ENCODE results near the gene LDLR.
"Not testable (repeated sequence)": the region's sequence is repeated elsewhere in the genome, so short reads cannot be mapped to it uniquely, and the experiment has no call there.

LDLR gene

DNA sequence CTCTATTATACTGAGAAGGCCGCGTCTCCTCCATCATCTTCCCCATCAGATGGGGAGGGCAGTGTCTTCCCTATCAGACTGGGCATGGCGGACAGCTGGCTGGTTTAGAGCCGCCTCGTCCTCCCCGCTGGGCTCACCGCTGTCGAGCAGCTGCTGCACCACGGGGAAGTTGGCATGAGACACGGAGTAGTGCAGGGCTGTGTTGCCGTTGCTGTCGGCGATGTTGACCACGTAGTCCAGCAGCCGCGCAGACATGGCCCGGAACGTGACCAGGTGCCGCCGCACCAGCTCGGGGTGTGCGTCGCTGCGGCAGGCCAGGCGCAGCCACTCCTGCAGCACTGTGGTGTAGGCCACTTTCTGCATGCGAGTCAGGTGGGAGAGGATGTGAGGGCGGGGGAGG, 85.1 kb downstream of the LDLR start:
- Histone ChIP-seq H3K4me3 (no peak overlapping the region), H3K36me3 (ENCODE audit: insufficient read depth, low read length) (peaks cover 64% of the 10 kb centered on the region; the same call in 1 of the 2 replicates), H3K9ac (ENCODE audit: insufficient read length) (no peak overlapping the region), H3K27ac (no peak overlapping the region), H3K9me3 (ENCODE audit: low read depth, low read length) (no peaks in the 10 kb centered on the region)
- DNase-seq (ENCODE audit: low read depth, low spot score), result no peak
- no peak for TF ChIP-seq POLR2AphosphoS5 (IDR thresholded peaks at IDR 0.05; ENCODE audit: borderline replicate concordance, low read depth, low read length)
- no peak for TF ChIP-seq EZH2 (IDR thresholded peaks at IDR 0.05)
- TF ChIP-seq FOXP2 (optimal IDR thresholded peaks at IDR 0.05; ENCODE audit: control extremely low read depth, extremely low read length, insufficient read depth), result no peak

DNA sequence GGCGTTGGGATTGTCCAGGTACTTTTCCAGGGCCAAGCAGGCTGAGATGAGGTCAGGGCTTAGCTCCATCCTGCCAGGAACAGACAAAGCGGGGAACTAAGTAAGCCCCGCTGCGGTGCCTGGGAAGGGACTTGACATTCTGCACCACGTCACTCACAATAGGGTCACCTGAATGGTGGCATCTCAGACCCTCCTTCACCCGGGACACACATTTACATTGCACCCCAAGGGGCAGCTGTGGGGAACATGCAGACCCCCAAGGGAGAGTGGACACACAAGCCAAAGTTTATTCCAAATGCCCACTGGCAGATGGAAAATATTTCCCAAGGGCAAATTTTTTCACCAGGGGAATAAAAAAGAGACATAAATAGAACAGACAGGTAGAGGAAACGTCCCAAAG, 86.7 kb downstream of the LDLR start:
- no peak for DNase-seq (ENCODE audit: low read depth, low spot score)
- peaks cover 54% of the 10 kb centered on the region; the same call in 1 of the 2 replicates for H3K36me3 ChIP-seq (ENCODE audit: insufficient read depth, low read length)
- TF ChIP-seq EZH2 (IDR thresholded peaks at IDR 0.05) (no peak), POLR2AphosphoS5 (IDR thresholded peaks at IDR 0.05; ENCODE audit: borderline replicate concordance, low read depth, low read length) (no peak), FOXP2 (optimal IDR thresholded peaks at IDR 0.05; ENCODE audit: control extremely low read depth, extremely low read length, insufficient read depth) (no peak)

GRCh38 chr19:11176466-11177193, 87.4 kb downstream of the LDLR start:
- H3K27ac ChIP-seq, result no peak overlapping the region
- no peak overlapping the region for H3K9ac ChIP-seq (ENCODE audit: insufficient read length)
- peaks cover 54% of the 10 kb centered on the region; the same call in 1 of the 2 replicates for H3K36me3 ChIP-seq (ENCODE audit: insufficient read depth, low read length)
- H3K9me3 ChIP-seq (ENCODE audit: low read depth, low read length), result no peaks in the 10 kb centered on the region
- TF ChIP-seq EZH2 (IDR thresholded peaks at IDR 0.05), result no peak
- TF ChIP-seq POLR2AphosphoS5 (IDR thresholded peaks at IDR 0.05; ENCODE audit: borderline replicate concordance, low read depth, low read length), result no peak
- no peak for TF ChIP-seq FOXP2 (optimal IDR thresholded peaks at IDR 0.05; ENCODE audit: control extremely low read depth, extremely low read length, insufficient read depth)
- DNase-seq (ENCODE audit: low read depth, low spot score), result no peak
- no peak overlapping the region for H3K4me3 ChIP-seq

More for the DNA sequence above, 86.7 kb downstream of the LDLR start:
- no peak overlapping the region for H3K27ac ChIP-seq
- H3K9ac ChIP-seq (ENCODE audit: insufficient read length), result no peak overlapping the region
- H3K9me3 ChIP-seq (ENCODE audit: low read depth, low read length), result no peaks in the 10 kb centered on the region
- H3K4me3 ChIP-seq, result no peak overlapping the region

- Histone ChIP-seq H3K4me3 (no peak overlapping the region), H3K9me3 (ENCODE audit: low read depth, low read length) (no peaks in the 10 kb centered on the region), H3K27ac (no peak overlapping the region), H3K36me3 (ENCODE audit: insufficient read depth, low read length) (peaks cover 50% of the 10 kb centered on the region; the same call in 1 of the 2 replicates), H3K9ac (ENCODE audit: insufficient read length) (no peak overlapping the region)
- no peak for DNase-seq (ENCODE audit: low read depth, low spot score)
- TF ChIP-seq EZH2 (IDR thresholded peaks at IDR 0.05), result no peak
- TF ChIP-seq POLR2AphosphoS5 (IDR thresholded peaks at IDR 0.05; ENCODE audit: borderline replicate concordance, low read depth, low read length), result no peak
- no peak for TF ChIP-seq FOXP2 (optimal IDR thresholded peaks at IDR 0.05; ENCODE audit: control extremely low read depth, extremely low read length, insufficient read depth)
Observed at GRCh38 chr19:11177592-11177991, 88.3 kb downstream of the LDLR start.

DNA sequence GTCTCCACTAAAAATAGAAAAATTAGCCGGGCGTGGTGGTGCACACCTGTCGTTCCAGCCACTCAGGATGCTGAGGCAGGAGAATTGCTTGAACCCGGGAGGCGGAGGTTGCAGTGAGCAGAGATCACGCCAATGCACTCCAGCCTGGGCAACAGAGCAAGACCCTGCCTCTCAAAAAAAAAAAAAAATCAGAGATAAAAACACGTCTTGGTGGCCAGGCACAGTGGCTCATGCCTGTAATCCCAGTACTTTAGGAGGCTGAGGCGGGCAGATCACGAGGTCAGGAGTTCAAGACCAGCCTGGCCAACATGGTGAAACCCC, 89.8 kb downstream of the LDLR start:
- not testable (repeated sequence) for H3K9ac ChIP-seq (ENCODE audit: insufficient read length); H3K27ac ChIP-seq; H3K4me3 ChIP-seq; H3K9me3 ChIP-seq (ENCODE audit: low read depth, low read length); DNase-seq (ENCODE audit: low read depth, low spot score)
- H3K36me3 ChIP-seq (ENCODE audit: insufficient read depth, low read length), result peaks cover 50% of the 10 kb centered on the region

- Histone ChIP-seq H3K36me3 (ENCODE audit: insufficient read depth, low read length) (peaks cover 48% of the 10 kb centered on the region), H3K9me3 (ENCODE audit: low read depth, low read length) (0 out of 2 replicates have a peak, but pooled peaks cover 3% of the 10 kb centered on the region), H3K27ac (peak overlapping the region; percentile 68), H3K4me3 (no peak overlapping the region), H3K9ac (ENCODE audit: insufficient read length) (no peak overlapping the region)
- TF ChIP-seq POLR2AphosphoS5 (IDR thresholded peaks at IDR 0.05; ENCODE audit: borderline replicate concordance, low read depth, low read length) (0 out of 2 replicates have a peak, but pooled peaks have one; percentile 24), FOXP2 (optimal IDR thresholded peaks at IDR 0.05; ENCODE audit: control extremely low read depth, extremely low read length, insufficient read depth) (no peak)
- no peak for DNase-seq (ENCODE audit: low read depth, low spot score)
Observed at GRCh38 chr19:11179716-11180297, 90.5 kb downstream of the LDLR start.

- no peak overlapping the region for H3K9ac ChIP-seq (ENCODE audit: insufficient read length)
- H3K4me3 ChIP-seq, result no peak overlapping the region
- no peak for DNase-seq (ENCODE audit: low read depth, low spot score)
- TF ChIP-seq POLR2AphosphoS5 (IDR thresholded peaks at IDR 0.05; ENCODE audit: borderline replicate concordance, low read depth, low read length) (no peak), FOXP2 (optimal IDR thresholded peaks at IDR 0.05; ENCODE audit: control extremely low read depth, extremely low read length, insufficient read depth) (no peak), EZH2 (IDR thresholded peaks at IDR 0.05) (no peak)
- H3K27ac ChIP-seq, result peak overlapping the region; percentile 56; the same call in 1 of the 2 replicates
- H3K9me3 ChIP-seq (ENCODE audit: low read depth, low read length), result 0 out of 2 replicates have a peak, but pooled peaks cover 3% of the 10 kb centered on the region
- H3K36me3 ChIP-seq (ENCODE audit: insufficient read depth, low read length), result peaks cover 52% of the 10 kb centered on the region
Observed at GRCh38 chr19:11180346-11180745, 91.1 kb downstream of the LDLR start.

DNA sequence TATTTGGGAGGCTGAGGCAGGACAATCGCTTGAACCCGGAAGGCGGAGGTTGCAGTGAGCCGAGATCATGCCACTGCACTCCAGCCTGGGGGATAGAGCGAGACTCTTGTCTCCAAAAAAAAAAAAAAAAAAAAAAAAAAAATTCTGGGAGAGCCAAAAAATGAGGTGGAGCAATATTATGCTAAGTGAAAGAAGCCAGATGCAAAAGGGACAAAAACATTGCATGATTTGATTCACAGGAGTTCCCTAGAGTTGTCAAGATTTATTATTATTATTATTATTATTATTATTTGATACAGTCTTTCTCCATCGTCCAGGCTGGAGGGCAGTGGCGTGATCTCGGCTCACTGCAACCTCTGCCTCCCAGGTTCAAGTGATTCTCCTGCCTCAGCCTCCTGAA, 91.7 kb downstream of the LDLR start:
- H3K27ac ChIP-seq; DNase-seq (ENCODE audit: low read depth, low spot score): not testable (repeated sequence)
- H3K36me3 ChIP-seq (ENCODE audit: insufficient read depth, low read length), result peaks cover 52% of the 10 kb centered on the region

DNA sequence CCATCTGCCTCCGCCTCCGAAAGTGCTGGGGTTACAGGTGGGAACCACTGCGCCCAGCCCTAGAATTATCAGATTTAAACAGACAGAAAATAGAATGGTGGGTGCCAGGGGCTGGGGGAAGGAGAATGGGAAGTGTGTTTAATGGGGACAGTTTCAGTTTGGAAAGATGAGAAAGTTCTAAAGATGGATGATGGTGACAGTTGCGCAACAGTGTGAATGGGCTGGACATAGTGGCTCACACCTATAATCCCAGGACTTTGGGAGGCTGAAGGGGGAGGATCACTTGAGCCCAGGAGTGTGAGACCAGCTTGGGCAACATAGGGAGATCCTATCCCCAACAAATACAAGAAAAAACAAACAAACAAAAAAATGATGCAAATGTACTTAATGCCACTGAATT, 92.2 kb downstream of the LDLR start:
- H3K27ac ChIP-seq, result no peak overlapping the region
- H3K9ac ChIP-seq (ENCODE audit: insufficient read length), result no peak overlapping the region
- peaks cover 48% of the 10 kb centered on the region for H3K36me3 ChIP-seq (ENCODE audit: insufficient read depth, low read length)
- no peak for TF ChIP-seq EZH2 (IDR thresholded peaks at IDR 0.05)
- no peak for TF ChIP-seq POLR2AphosphoS5 (IDR thresholded peaks at IDR 0.05; ENCODE audit: borderline replicate concordance, low read depth, low read length)
- no peak for TF ChIP-seq FOXP2 (optimal IDR thresholded peaks at IDR 0.05; ENCODE audit: control extremely low read depth, extremely low read length, insufficient read depth)
- no peak overlapping the region for H3K4me3 ChIP-seq
- 0 out of 2 replicates have a peak, but pooled peaks cover 3% of the 10 kb centered on the region for H3K9me3 ChIP-seq (ENCODE audit: low read depth, low read length)
- no peak for DNase-seq (ENCODE audit: low read depth, low spot score)

More for the DNA sequence above, 91.7 kb downstream of the LDLR start:
- not testable (repeated sequence) for H3K9ac ChIP-seq (ENCODE audit: insufficient read length); H3K9me3 ChIP-seq (ENCODE audit: low read depth, low read length); H3K4me3 ChIP-seq
